Stimulated activated naive CD4-positive, alpha-beta T cell treated with Interleukin-2 at 50 U/mL for 16 hours (primary cell): ENCODE results near the gene ROBO2.

ENCODE experiments used
- DNase-seq: peaks from one replicate; lab custom pipeline; 2025; lab: John Stamatoyannopoulos, UW

Gene ROBO2

DNA sequence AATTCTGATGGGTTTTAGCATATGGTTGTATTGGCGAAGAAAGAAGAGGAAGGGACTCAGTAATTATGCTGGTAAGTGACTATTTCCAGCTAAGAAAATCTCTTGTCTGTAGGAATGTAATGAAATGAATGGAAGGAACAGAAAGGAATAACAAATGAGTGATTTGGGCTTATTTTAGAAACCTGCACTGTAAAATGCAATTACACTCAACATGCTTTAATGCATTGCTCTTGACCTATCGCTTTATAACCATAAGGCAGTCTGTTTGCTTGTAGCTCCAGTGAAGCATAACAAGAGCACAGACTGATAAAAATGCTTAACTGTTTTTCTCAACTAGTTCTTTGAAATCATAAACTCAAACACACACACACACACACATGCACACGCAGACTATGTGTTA is 549.0 kb downstream of the ROBO2 start:
- DNase-seq, result no peak

- no peak for DNase-seq
Observed at GRCh38 chr3:77590191-77590590, 550.3 kb downstream of the ROBO2 start.

DNA sequence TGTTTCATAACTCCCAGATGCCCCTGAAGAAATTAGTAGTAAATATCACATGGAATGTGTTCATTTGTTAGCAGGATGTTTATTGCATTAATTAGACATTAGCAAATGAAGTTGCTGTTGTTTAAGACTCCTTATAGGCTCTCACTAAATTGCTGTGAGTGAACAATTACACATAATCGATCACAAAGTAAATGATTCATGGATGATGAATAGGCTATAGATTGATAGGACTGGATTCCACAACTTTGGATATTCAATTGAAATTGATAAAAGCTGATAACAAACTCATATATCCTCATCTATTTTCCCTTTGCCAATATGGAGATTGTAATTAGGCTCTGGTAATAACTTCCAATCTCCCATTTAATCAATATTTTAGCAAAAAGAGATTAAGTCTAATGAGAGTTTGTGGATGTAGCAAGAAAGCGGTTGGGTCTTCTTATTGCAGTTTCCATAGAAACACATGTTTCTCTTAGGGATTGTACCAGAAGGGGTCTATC is 555.5 kb downstream of the ROBO2 start:
- DNase-seq, result no peak

DNA sequence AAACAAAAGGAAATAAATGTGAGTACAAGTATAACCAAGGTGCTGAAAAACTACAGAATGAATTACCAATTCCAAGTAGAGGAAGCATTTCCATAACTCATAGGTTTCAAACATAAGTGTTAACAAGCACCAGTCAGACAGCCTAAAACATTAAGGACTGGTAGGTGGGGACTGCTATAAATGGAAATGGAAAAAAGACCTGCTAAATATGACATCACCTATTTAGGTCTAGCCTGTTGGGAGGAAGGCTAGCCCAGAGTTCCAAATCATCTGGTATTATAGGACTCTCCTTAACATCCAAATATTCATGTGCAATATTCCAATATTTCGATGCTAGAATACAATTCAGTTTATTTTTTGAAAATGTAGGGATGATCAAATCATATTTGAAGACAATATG is 560.0 kb downstream of the ROBO2 start:
- no peak for DNase-seq

DNA sequence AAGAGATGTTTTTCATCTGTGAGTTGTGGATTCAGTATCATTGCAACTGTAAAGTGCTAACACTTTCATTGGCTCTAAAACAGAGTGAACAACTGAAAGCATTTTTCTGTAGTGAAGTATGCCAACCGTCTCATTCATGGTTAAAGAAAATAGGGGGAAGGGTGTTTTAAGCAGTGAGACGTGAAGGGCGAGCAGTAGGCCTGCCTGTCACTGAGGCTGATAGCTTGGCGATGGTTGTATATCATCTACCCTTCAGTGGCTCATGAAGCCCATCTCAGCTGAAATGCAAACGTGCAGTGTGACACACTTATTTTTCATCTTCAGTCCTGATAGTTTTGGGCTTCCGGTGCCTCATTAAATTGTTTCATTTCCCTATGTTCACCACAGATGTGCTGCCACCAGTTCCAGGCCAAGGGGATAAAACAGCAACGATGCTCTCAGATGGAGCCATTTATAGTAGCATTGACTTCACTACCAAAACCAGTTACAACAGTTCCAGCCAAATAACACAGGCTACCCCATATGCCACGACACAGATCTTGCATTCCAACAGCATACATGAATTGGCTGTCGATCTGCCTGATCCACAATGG is 562.0 kb downstream of the ROBO2 start:
- no peak for DNase-seq

DNA sequence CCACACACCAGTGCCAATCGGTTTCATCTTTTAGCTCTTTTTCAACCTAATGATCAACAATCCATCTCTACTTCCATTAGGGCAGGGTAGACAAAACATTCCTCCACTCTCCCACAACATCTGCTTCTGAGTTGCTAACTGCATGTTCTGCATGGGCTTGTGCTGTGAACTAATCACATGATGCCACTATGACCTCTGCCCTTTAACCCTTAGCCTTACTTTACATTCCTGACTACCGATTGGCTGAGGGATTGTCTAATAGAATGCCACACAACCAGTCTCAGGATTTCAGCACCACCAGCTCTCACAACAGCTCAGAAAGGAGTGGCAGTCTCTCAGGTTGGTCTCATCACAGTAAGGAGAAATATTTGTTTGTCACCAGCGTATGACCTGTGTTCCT is 562.8 kb downstream of the ROBO2 start:
- DNase-seq, result no peak

- no peak for DNase-seq
Observed at GRCh38 chr3:77605308-77605707, 565.4 kb downstream of the ROBO2 start.

DNA sequence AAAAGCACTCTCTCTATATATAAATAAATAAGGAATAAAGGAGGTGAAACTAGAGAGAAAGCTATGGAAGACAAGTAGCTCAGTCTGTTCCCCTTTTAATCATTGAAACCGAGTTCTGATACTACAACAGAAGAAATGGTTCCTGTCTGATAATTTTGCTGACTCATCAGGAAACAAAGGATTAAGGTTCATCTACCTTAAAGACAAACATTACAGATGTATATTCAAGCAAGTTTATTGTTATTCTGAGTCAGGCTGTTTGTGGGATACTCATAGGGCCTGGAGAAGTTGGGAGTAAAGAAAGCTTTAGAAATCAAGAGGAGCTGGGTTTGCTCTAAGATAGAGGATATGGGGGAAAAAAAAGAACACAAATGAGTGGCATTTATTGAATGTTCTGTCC is 566.0 kb downstream of the ROBO2 start:
- DNase-seq, result no peak

GRCh38 chr3:77606372-77606771 is 566.5 kb downstream of the ROBO2 start:
- no peak for DNase-seq

DNA sequence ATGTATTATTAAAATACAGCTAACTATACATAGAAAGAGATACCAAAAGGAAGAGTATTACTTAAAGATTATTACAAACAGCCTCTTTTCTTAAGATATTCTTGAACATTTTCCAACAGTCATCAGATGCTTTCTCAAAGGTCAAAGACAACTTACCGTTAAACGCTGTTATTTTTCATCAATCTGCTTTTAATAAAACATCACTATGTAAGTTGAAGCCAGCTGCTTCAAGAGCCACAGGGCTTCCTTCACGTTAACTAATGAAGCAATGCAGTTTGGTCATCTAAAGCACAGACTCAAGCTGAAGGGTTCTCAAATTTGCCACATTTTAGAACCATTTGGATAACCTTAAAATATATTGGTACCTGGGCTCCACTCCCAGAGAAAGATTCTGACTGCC is 578.8 kb downstream of the ROBO2 start:
- DNase-seq, result no peak

DNA sequence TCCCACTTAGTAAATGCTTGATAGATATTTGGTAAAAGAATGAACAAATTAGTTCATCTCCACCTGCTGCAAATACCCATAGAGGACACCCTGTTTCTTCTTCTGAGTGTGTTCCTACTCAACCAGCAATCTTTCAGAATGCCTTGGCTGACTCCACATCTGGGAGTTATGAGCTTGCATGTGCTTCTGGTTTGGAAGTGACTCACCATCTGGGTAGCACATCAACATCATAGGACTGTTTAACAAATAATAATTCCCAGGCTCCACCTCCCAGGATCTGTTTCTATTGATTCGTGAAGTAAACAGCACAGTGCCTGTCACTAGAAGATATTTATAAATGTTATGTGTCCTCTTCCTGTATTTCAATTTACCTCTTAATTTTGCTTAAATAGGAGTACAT is 580.1 kb downstream of the ROBO2 start:
- no peak for DNase-seq

- no peak for DNase-seq
Observed at GRCh38 chr3:77623500-77623899, 583.6 kb downstream of the ROBO2 start.

GRCh38 chr3:77626157-77626556 is 586.3 kb downstream of the ROBO2 start:
- no peak for DNase-seq

DNA sequence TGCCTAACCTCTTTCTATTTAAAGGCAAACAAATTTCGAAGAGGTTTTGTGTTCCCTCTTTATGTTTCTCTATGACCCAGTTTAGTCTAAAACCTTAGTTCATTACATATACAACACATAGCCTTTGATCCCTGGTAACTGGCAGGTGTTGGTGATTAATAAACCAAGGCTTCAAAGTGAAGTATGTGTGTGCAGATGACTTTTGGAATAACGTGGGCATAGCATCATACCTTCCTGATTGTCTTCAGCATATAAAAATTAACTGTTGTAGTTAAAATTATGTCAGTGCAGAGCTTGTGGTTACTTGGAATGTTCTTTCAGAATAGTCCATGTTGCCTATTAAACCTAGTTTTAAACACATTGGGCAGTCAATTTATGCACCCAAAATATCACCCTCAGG is 608.3 kb downstream of the ROBO2 start:
- no peak for DNase-seq

GRCh38 chr3:77648664-77649063 is 608.8 kb downstream of the ROBO2 start:
- DNase-seq, result no peak

DNA sequence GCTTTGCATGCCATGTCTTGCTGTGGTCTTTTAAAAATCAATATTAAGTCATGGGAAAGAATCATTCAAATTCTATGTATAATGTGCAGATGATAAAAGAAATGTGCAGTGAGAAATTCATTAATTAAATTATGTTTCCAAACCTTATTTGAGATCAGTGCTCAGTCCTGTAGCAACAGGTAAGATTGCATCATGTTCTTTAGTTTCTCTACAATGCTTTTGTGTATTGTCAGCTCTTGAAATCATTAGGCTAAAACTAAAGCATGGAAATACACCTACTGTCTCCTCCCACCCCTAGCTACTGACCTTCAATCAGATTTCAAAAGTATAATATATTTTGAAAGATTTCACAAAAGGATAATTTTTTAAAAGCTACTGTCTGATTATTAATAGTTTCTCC is 612.7 kb downstream of the ROBO2 start:
- no peak for DNase-seq

DNA sequence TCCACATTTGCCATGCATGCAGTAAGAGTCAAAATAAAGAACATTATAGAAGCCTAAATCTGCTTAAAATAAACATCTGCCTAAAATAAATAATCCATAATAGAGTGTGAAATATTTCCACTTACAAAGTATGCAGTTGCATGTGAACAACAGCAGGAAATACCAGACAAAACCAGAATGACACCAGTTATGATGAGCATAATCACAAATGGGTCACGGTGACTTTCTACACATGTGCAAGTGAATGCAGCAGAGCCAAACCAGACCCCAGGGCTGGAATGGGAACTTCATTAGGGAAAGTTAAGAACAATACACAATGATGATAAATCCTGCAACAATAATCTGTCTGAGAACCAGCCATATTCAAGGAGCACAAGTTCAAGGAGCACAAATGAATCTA is 615.5 kb downstream of the ROBO2 start:
- DNase-seq, result no peak

- no peak for DNase-seq
Observed at GRCh38 chr3:77660718-77661117, 620.8 kb downstream of the ROBO2 start.

- no peak for DNase-seq
Observed at GRCh38 chr3:77667901-77668300, 628.0 kb downstream of the ROBO2 start.

DNA sequence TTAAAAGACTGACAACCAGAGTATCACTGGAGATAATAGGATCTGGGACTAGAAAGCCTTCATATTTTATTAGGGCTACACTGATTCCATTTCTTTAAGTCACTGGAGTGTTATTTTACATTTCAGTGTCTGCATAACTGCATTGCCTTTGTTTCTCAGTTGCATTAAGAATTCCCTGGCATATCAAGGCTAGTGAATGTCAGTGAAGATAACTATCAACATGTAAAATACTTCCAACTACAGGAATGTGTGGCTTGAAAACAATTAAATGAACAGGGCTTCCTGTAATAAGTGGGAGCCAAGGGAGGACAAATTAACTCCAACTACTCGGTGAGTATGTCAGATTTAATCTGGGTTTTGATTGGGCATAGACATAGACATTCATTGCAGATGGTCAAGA is 628.5 kb downstream of the ROBO2 start:
- no peak for DNase-seq

- DNase-seq, result no peak
Observed at GRCh38 chr3:77672016-77672415, 632.1 kb downstream of the ROBO2 start.

- DNase-seq, result no peak
Observed at GRCh38 chr3:77682162-77682561, 642.3 kb downstream of the ROBO2 start.

DNA sequence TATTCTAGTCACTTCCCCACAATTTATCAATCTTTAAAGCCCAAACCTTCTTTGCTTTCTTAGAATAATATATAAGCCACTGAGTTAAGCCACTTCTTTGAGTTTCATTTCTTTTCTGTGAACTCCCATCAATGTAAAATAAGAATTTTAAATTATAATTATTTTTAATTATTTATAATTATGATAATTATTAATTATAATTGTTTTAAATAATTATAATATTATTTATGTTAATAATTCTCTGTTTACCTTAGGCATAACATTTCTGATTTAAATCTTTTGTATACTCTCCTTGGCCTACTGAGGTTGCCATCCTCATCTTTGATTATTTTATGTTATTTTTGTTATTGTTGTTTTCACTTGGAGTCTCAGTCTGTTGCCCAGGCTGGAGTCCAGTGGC is 644.2 kb downstream of the ROBO2 start:
- DNase-seq, result no peak

- DNase-seq, result no peak
Observed at GRCh38 chr3:77685713-77686112, 645.8 kb downstream of the ROBO2 start.

DNA sequence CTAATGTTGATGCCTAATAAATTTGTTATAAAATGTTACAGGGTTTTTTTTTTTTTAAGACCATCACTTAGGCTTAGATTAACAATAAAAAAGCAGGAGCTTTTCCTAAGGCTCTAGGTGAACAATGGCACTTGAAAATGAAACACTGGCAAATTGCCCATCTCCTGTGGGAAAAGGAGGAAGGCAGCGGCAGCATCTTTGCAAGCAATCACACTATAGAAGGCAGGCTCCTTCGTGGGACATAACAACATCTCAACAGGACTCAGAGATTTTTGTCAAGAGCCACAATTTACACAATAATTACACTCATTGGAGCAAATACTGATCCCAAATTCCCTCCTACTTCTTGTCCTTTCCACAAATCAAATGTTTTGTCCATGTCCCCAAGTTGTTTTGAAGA is 646.7 kb downstream of the ROBO2 start:
- no peak for DNase-seq
